ENCODE data around the gene GMNC. TPM values are rescaled to one million over a fixed set of nuclear protein-coding genes. Genes with fewer than 3 reads are reported as not detected.

Gene GMNC
- total RNA-seq, 1 experiment from 2014 or later: 0.27 TPM

- CTCF ChIA-PET: interaction anchor here (0.9 to 1.8 kb wide), 3 partner anchors 17 to 188 kb away, joined by 3 to 9 read pairs (median 3); no protein-coding TSS in a partner anchor
- H3K4me1 ChIP-seq (ENCODE audit: control insufficient read depth in 1 of 2, insufficient read depth in 2 of 2, low read length in 2 of 2): peaks cover 0 to 15% of the 10 kb centered on the region in 2 experiments; a peak in 2 of 4 replicates
- H3K4me2 ChIP-seq (ENCODE audit: low read length): peak overlapping the region; percentile 84
- POLR2A ChIA-PET: interaction anchor here (0.9 kb wide), 2 partner anchors 10 to 19 kb away, joined by 3 read pairs; no protein-coding TSS in a partner anchor
- peak overlapping the region; percentile 59 for H3K9ac ChIP-seq (ENCODE audit: low read length)
- H3K27ac ChIP-seq (ENCODE audit: low read depth, low read length): no peak overlapping the region; the same call in 1 of the 2 replicates
- no peaks in the 10 kb centered on the region for H3K27me3 ChIP-seq (ENCODE audit: insufficient read depth, low read length)
- no peaks in the 10 kb centered on the region for H4K20me1 ChIP-seq (ENCODE audit: insufficient read depth)
- ATAC-seq (no peak), DNase-seq (ENCODE audit: low read depth, low spot score) (no peak)
- H3K36me3 ChIP-seq (ENCODE audit: control insufficient read depth in 1 of 2, insufficient read depth in 2 of 2, low read length in 2 of 2): no peaks in the 10 kb centered on the region
- no peaks in the 10 kb centered on the region for H3K9me2 ChIP-seq (ENCODE audit: insufficient read depth)
- TF ChIP-seq ZFX (IDR thresholded peaks at IDR 0.05) (0 out of 2 replicates have a peak, but pooled peaks have one; percentile 39), JUND (IDR thresholded peaks at IDR 0.05) (no peak), POLR2A (IDR thresholded peaks at IDR 0.05; ENCODE audit: borderline replicate concordance, extremely low read depth, insufficient read depth, insufficient read length) (no peak)
- no TSS peak for BruUV-seq (replicated peaks)
- intact Hi-C loops (cut with micrococcal nuclease): no loop called here
- peak overlapping the region; percentile 61 to 69 for H3K4me3 ChIP-seq (replicated peaks in 1 of 2; ENCODE audit: low read depth in 1 of 2, low read length in 2 of 2)
- no peaks in the 10 kb centered on the region for H3K79me2 ChIP-seq (ENCODE audit: insufficient read depth, low read length)
- H2AFZ ChIP-seq (ENCODE audit: low read depth, low read length, poor library complexity, severe bottlenecking): no peak overlapping the region
- H3K9me3 ChIP-seq (ENCODE audit: control insufficient read depth in 1 of 2, insufficient read depth in 1 of 2, low read depth in 1 of 2, low read length in 2 of 2): no peaks in the 10 kb centered on the region
- RAD21 ChIA-PET (ENCODE audit: low non-redundant PET in 1 of 2, low total read pairs in 2 of 2, uncharacterized antibody in 2 of 2, unreplicated experiment in 2 of 2): no interaction called here
Observed at GRCh38 chr3:190863119-190863465, 598 bp upstream of the GMNC start.

- TF ChIP-seq SP1 (IDR thresholded peaks at IDR 0.05; ENCODE audit: low read depth): no peak
- TF ChIP-seq MAX (IDR thresholded peaks at IDR 0.05): no peak
- no peak for TF ChIP-seq POLR2AphosphoS5 (IDR thresholded peaks at IDR 0.05; ENCODE audit: low read depth, low read length)
- no peak for TF ChIP-seq ZFX (IDR thresholded peaks at IDR 0.05)
- TF ChIP-seq EZH2phosphoT487 (IDR thresholded peaks at IDR 0.05; ENCODE audit: borderline replicate concordance): no peak
- TF ChIP-seq SIN3A (IDR thresholded peaks at IDR 0.05; ENCODE audit: low read depth): no peak
- TF ChIP-seq EGR1 (IDR thresholded peaks at IDR 0.05; ENCODE audit: low read depth): no peak
- TF ChIP-seq ZNF274 (IDR thresholded peaks at IDR 0.05; ENCODE audit: low read depth, low read length): no peak
- TF ChIP-seq CEBPB (IDR thresholded peaks at IDR 0.05; ENCODE audit: low read depth): no peak
- TF ChIP-seq TCF7L2 (IDR thresholded peaks at IDR 0.05; ENCODE audit: borderline replicate concordance, extremely low read depth, insufficient read depth, insufficient read length): no peak
- TF ChIP-seq YY1 (IDR thresholded peaks at IDR 0.05; ENCODE audit: extremely low read depth, insufficient replicate concordance, low read depth, low read length): no peak
- TF ChIP-seq ELF1 (IDR thresholded peaks at IDR 0.05; ENCODE audit: borderline replicate concordance, low read depth): no peak
- no peak for TF ChIP-seq EZH2 (IDR thresholded peaks at IDR 0.05)
- no peak for TF ChIP-seq FOSL1 (IDR thresholded peaks at IDR 0.05; ENCODE audit: low read depth)
- Histone ChIP-seq H3K9me3 (ENCODE audit: control insufficient read depth in 1 of 2, insufficient read depth in 1 of 2, low read depth in 1 of 2, low read length in 2 of 2) (no peaks in the 10 kb centered on the region), H3K4me1 (ENCODE audit: control insufficient read depth in 1 of 2, insufficient read depth in 2 of 2, low read length in 2 of 2) (peaks cover 0 to 8% of the 10 kb centered on the region in 2 experiments; a peak in 2 of 4 replicates), H3K27me3 (ENCODE audit: insufficient read depth, low read length) (no peaks in the 10 kb centered on the region), H3K9me2 (ENCODE audit: insufficient read depth) (no peaks in the 10 kb centered on the region), H3K36me3 (ENCODE audit: control insufficient read depth in 1 of 2, insufficient read depth in 2 of 2, low read length in 2 of 2) (no peaks in the 10 kb centered on the region), H4K20me1 (ENCODE audit: insufficient read depth) (no peaks in the 10 kb centered on the region), H3K9ac (ENCODE audit: low read length) (no peak overlapping the region), H3K4me2 (ENCODE audit: low read length) (no peak overlapping the region), H3K4me3 (replicated peaks in 1 of 2; ENCODE audit: low read depth in 1 of 2, low read length in 2 of 2) (no peak overlapping the region), H2AFZ (ENCODE audit: low read depth, low read length, poor library complexity, severe bottlenecking) (no peak overlapping the region), H3K79me2 (ENCODE audit: insufficient read depth, low read length) (no peaks in the 10 kb centered on the region), H3K27ac (ENCODE audit: low read depth, low read length) (no peak overlapping the region)
- CTCF ChIA-PET: no interaction called here
- DNase-seq (ENCODE audit: low read depth, low spot score): no peak
- intact Hi-C loops (cut with micrococcal nuclease): no loop called here
- POLR2A ChIA-PET: no interaction called here
- no peak for ATAC-seq
- RAD21 ChIA-PET (ENCODE audit: low non-redundant PET in 1 of 2, low total read pairs in 2 of 2, uncharacterized antibody in 2 of 2, unreplicated experiment in 2 of 2): no interaction called here
- no TSS peak for BruUV-seq (replicated peaks)
Observed at GRCh38 chr3:190860521-190860920, 2.0 kb downstream of the GMNC start.

Measured in HCT116 (cell line).